ENCODE data around the gene PIGBOS1.
"Not testable (repeated sequence)": the region's sequence is repeated elsewhere in the genome, so short reads cannot be mapped to it uniquely, and the experiment has no call there.

PIGBOS1 gene

GRCh38 chr15:55284426-55284825 lies 34.5 kb downstream of the PIGBOS1 start:
- TF ChIP-seq CTCF (IDR thresholded peaks at IDR 0.05; ENCODE audit: insufficient read depth, missing control alignments): no peak
- FAIRE-seq: no peak
- DNase-seq (ENCODE audit: insufficient read length, low spot score): no peak

GRCh38 chr15:55283379-55284147 lies 35.4 kb downstream of the PIGBOS1 start:
- no peak for TF ChIP-seq CTCF (IDR thresholded peaks at IDR 0.05; ENCODE audit: insufficient read depth, missing control alignments)
- FAIRE-seq (no peak), DNase-seq (ENCODE audit: insufficient read length, low spot score) (no peak)

GRCh38 chr15:55282284-55282833 lies 36.6 kb downstream of the PIGBOS1 start:
- DNase-seq (ENCODE audit: insufficient read length, low spot score) (no peak), FAIRE-seq (no peak)
- no peak for TF ChIP-seq CTCF (IDR thresholded peaks at IDR 0.05; ENCODE audit: insufficient read depth, missing control alignments)

- TF ChIP-seq CTCF (IDR thresholded peaks at IDR 0.05; ENCODE audit: insufficient read depth, missing control alignments): no peak
- DNase-seq (ENCODE audit: insufficient read length, low spot score): no peak
- FAIRE-seq: no peak
These were observed 37.2 kb downstream of the PIGBOS1 start for GRCh38 chr15:55281517-55282228.

GRCh38 chr15:55280589-55280988 lies 38.3 kb downstream of the PIGBOS1 start:
- not testable (repeated sequence) for FAIRE-seq; DNase-seq (ENCODE audit: insufficient read length, low spot score)

- TF ChIP-seq CTCF (IDR thresholded peaks at IDR 0.05; ENCODE audit: insufficient read depth, missing control alignments): no peak
- FAIRE-seq: no peak
- no peak for DNase-seq (ENCODE audit: insufficient read length, low spot score)
These were observed 39.1 kb downstream of the PIGBOS1 start for GRCh38 chr15:55279746-55280351.

GRCh38 chr15:55279100-55279745 lies 39.7 kb downstream of the PIGBOS1 start:
- no peak for DNase-seq (ENCODE audit: insufficient read length, low spot score)
- no peak for TF ChIP-seq CTCF (IDR thresholded peaks at IDR 0.05; ENCODE audit: insufficient read depth, missing control alignments)
- FAIRE-seq: no peak
